ENCODE measurements around the gene COCH. TPM values are rescaled to one million over a fixed set of nuclear protein-coding genes. Genes with fewer than 3 reads are reported as not detected.

The COCH gene
- total RNA-seq, 1 experiment from 2014 or later = 6.7 TPM

DNA sequence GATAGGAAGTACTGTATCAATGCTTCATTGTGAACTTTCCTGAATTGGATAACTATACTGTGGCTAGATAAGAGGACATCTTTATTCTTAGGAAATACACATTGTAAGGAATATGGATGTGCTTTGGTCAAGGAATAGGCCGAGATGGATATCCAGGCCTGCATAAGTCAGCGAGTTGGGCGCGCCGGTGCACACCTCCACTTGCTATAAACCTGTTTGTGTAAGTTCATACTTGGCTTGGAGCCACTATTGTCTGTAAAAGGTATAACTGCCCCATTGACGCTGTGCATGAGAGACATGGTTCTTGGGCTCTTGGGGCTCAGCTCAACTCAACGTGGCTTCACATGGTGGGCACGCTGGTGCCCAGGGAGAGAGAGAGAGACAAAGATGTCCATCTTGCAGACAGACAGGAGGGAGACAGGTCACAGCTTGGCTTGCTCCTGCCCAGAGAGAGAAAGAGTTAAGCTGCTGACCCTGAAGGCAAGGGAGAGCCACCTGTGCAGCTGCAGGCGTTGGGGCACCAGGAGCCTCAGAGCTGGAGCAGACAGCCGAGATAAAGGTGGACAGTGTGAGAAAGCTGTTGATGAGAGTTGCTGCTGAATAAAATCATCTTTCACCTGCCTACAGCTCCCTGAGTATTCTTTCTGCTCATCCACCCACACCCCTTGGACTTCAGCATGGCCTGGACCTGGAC, 34.1 kb upstream of the COCH start:
- ATAC-seq = no peak
- RAD21 ChIA-PET (ENCODE audit: low non-redundant PET in 1 of 2, low total read pairs in 2 of 2, uncharacterized antibody in 2 of 2, unreplicated experiment in 2 of 2) = no interaction called here
- BruUV-seq (replicated peaks) = no TSS peak
- Histone ChIP-seq H3K4me2 (ENCODE audit: low read length) (no peak overlapping the region), H3K9ac (ENCODE audit: low read length) (no peak overlapping the region), H3K4me1 (ENCODE audit: control insufficient read depth in 1 of 2, insufficient read depth in 2 of 2, low read length in 2 of 2) (no peaks in the 10 kb centered on the region), H3K9me2 (ENCODE audit: insufficient read depth) (no peaks in the 10 kb centered on the region), H3K36me3 (ENCODE audit: control insufficient read depth in 1 of 2, insufficient read depth in 2 of 2, low read length in 2 of 2) (no peaks in the 10 kb centered on the region), H3K27ac (ENCODE audit: low read depth, low read length) (no peak overlapping the region), H2AFZ (ENCODE audit: low read depth, low read length, poor library complexity, severe bottlenecking) (no peak overlapping the region), H3K4me3 (replicated peaks in 1 of 2; ENCODE audit: low read depth in 1 of 2, low read length in 2 of 2) (no peak overlapping the region), H3K9me3 (ENCODE audit: control insufficient read depth in 1 of 2, insufficient read depth in 1 of 2, low read depth in 1 of 2, low read length in 2 of 2) (no peaks in the 10 kb centered on the region), H3K27me3 (ENCODE audit: insufficient read depth, low read length) (no peaks in the 10 kb centered on the region), H4K20me1 (ENCODE audit: insufficient read depth) (no peaks in the 10 kb centered on the region), H3K79me2 (ENCODE audit: insufficient read depth, low read length) (no peaks in the 10 kb centered on the region)
- CTCF ChIA-PET = no interaction called here
- intact Hi-C loops (cut with micrococcal nuclease) = no loop called here
- TF ChIP-seq FOSL1 (IDR thresholded peaks at IDR 0.05; ENCODE audit: low read depth) (no peak), EZH2phosphoT487 (IDR thresholded peaks at IDR 0.05; ENCODE audit: borderline replicate concordance) (no peak), JUND (IDR thresholded peaks at IDR 0.05) (no peak), TCF7L2 (IDR thresholded peaks at IDR 0.05; ENCODE audit: borderline replicate concordance, extremely low read depth, insufficient read depth, insufficient read length) (no peak)
- POLR2A ChIA-PET = no interaction called here
- DNase-seq (ENCODE audit: low read depth, low spot score) = no peak

GRCh38 chr14:30842431-30842830, 31.9 kb upstream of the COCH start:
- Histone ChIP-seq H2AFZ (ENCODE audit: low read depth, low read length, poor library complexity, severe bottlenecking) (no peak overlapping the region), H3K9me2 (ENCODE audit: insufficient read depth) (no peaks in the 10 kb centered on the region), H3K27me3 (ENCODE audit: insufficient read depth, low read length) (no peaks in the 10 kb centered on the region), H3K9ac (ENCODE audit: low read length) (no peak overlapping the region), H3K79me2 (ENCODE audit: insufficient read depth, low read length) (no peaks in the 10 kb centered on the region), H3K27ac (ENCODE audit: low read depth, low read length) (no peak overlapping the region), H4K20me1 (ENCODE audit: insufficient read depth) (no peaks in the 10 kb centered on the region), H3K4me1 (ENCODE audit: control insufficient read depth in 1 of 2, insufficient read depth in 2 of 2, low read length in 2 of 2) (no peaks in the 10 kb centered on the region), H3K9me3 (ENCODE audit: control insufficient read depth in 1 of 2, insufficient read depth in 1 of 2, low read depth in 1 of 2, low read length in 2 of 2) (no peaks in the 10 kb centered on the region), H3K4me3 (replicated peaks in 1 of 2; ENCODE audit: low read depth in 1 of 2, low read length in 2 of 2) (no peak overlapping the region), H3K4me2 (ENCODE audit: low read length) (no peak overlapping the region), H3K36me3 (ENCODE audit: control insufficient read depth in 1 of 2, insufficient read depth in 2 of 2, low read length in 2 of 2) (no peaks in the 10 kb centered on the region)
- TF ChIP-seq, protein P1, sequence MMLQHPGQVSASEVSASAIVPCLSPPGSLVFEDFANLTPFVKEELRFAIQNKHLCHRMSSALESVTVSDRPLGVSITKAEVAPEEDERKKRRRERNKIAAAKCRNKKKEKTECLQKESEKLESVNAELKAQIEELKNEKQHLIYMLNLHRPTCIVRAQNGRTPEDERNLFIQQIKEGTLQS (IDR thresholded peaks at IDR 0.05) = no peak
- TF ChIP-seq, protein P2, sequence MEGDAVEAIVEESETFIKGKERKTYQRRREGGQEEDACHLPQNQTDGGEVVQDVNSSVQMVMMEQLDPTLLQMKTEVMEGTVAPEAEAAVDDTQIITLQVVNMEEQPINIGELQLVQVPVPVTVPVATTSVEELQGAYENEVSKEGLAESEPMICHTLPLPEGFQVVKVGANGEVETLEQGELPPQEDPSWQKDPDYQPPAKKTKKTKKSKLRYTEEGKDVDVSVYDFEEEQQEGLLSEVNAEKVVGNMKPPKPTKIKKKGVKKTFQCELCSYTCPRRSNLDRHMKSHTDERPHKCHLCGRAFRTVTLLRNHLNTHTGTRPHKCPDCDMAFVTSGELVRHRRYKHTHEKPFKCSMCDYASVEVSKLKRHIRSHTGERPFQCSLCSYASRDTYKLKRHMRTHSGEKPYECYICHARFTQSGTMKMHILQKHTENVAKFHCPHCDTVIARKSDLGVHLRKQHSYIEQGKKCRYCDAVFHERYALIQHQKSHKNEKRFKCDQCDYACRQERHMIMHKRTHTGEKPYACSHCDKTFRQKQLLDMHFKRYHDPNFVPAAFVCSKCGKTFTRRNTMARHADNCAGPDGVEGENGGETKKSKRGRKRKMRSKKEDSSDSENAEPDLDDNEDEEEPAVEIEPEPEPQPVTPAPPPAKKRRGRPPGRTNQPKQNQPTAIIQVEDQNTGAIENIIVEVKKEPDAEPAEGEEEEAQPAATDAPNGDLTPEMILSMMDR (IDR thresholded peaks at IDR 0.05 in 2 of 3, conservative IDR thresholded peaks at IDR 0.05 in 1 of 3; ENCODE audit: borderline replicate concordance in 1 of 3, insufficient read depth in 1 of 3, low read depth in 2 of 3, low read length in 2 of 3) = no peak
- TF ChIP-seq ZNF274 (IDR thresholded peaks at IDR 0.05; ENCODE audit: low read depth, low read length) = no peak
- TF ChIP-seq CBX3 (IDR thresholded peaks at IDR 0.05; ENCODE audit: low read depth) = no peak
- TF ChIP-seq YY1 (IDR thresholded peaks at IDR 0.05; ENCODE audit: extremely low read depth, insufficient replicate concordance, low read depth, low read length) = no peak
- no peak for TF ChIP-seq POLR2A (IDR thresholded peaks at IDR 0.05; ENCODE audit: borderline replicate concordance, extremely low read depth, insufficient read depth, insufficient read length)
- TF ChIP-seq EZH2phosphoT487 (IDR thresholded peaks at IDR 0.05; ENCODE audit: borderline replicate concordance) = no peak
- TF ChIP-seq, protein P3, sequence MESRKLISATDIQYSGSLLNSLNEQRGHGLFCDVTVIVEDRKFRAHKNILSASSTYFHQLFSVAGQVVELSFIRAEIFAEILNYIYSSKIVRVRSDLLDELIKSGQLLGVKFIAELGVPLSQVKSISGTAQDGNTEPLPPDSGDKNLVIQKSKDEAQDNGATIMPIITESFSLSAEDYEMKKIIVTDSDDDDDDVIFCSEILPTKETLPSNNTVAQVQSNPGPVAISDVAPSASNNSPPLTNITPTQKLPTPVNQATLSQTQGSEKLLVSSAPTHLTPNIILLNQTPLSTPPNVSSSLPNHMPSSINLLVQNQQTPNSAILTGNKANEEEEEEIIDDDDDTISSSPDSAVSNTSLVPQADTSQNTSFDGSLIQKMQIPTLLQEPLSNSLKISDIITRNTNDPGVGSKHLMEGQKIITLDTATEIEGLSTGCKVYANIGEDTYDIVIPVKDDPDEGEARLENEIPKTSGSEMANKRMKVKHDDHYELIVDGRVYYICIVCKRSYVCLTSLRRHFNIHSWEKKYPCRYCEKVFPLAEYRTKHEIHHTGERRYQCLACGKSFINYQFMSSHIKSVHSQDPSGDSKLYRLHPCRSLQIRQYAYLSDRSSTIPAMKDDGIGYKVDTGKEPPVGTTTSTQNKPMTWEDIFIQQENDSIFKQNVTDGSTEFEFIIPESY (IDR thresholded peaks at IDR 0.05; ENCODE audit: extremely low read depth, insufficient replicate concordance, low read length) = no peak
- no peak for TF ChIP-seq SP1 (IDR thresholded peaks at IDR 0.05; ENCODE audit: low read depth)
- no peak for TF ChIP-seq RAD21 (IDR thresholded peaks at IDR 0.05; ENCODE audit: low read depth)
- TF ChIP-seq JUND (IDR thresholded peaks at IDR 0.05) = no peak
- POLR2A ChIA-PET = no interaction called here
- CTCF ChIA-PET = no interaction called here
- RAD21 ChIA-PET (ENCODE audit: low non-redundant PET in 1 of 2, low total read pairs in 2 of 2, uncharacterized antibody in 2 of 2, unreplicated experiment in 2 of 2) = no interaction called here
- no peak for ATAC-seq
- DNase-seq (ENCODE audit: low read depth, low spot score) = no peak
- intact Hi-C loops (cut with micrococcal nuclease) = no loop called here
- no TSS peak for BruUV-seq (replicated peaks)

All from HCT116 (cell line).